WTC11 (cell line): ENCODE results near the gene KRT27. TPM values are rescaled to one million over a fixed set of nuclear protein-coding genes. Genes with fewer than 3 reads are reported as not detected.

Experiments
- ATAC-seq: fragments of 200-7000 bp; cut with Tn5 transposase; 2 replicates; pipeline ENCODE4 v1.10.0; 2021; ENCODE audit warnings: mild to moderate bottlenecking, moderate library complexity
- CTCF ChIA-PET: fragments of 300-600 bp; sonication (Branson Sonifier 250); formaldehyde crosslinking; loops from one replicate; lab custom pipeline; 2021; ENCODE audit warnings: antibody characterized with exemption; lab: Charles Lee
- POLR2A ChIA-PET: fragments of 350-600 bp; sonication (Branson Sonifier 250); formaldehyde crosslinking; loops from one replicate; lab custom pipeline; 2021; ENCODE audit warnings: antibody characterized with exemption; lab: Charles Lee
- DNase-seq: peaks from one replicate; pipeline ENCODE4 v3.0.0; 2021; ENCODE audit warnings: low spot score
- H3K27ac Mint-ChIP-seq: 2 replicates; pipeline ENCODE4 v1.8.0; 2021; ENCODE audit warnings: mixed read lengths
- H3K27me3 Mint-ChIP-seq: 2 replicates; pipeline ENCODE4 v1.8.0; 2021; ENCODE audit warnings: low read depth, mild to moderate bottlenecking, moderate library complexity, mixed read lengths
- H3K36me3 Mint-ChIP-seq: 2 replicates; pipeline ENCODE4 v1.8.0; 2021; ENCODE audit warnings: mixed read lengths
- H3K4me1 Mint-ChIP-seq: 2 replicates; pipeline ENCODE4 v1.8.0; 2022; ENCODE audit warnings: mixed read lengths
- H3K4me3 Mint-ChIP-seq: 2 replicates; pipeline ENCODE4 v1.8.0; 2021; ENCODE audit warnings: mild to moderate bottlenecking, moderate library complexity, mixed read lengths
- H3K9me3 Mint-ChIP-seq: 2 replicates; pipeline ENCODE4 v1.8.0; 2021; ENCODE audit warnings: mixed read lengths
- ATF1 ChIP-seq: sonication (generic); formaldehyde crosslinking; IDR thresholded peaks from 2 replicates; pipeline ENCODE4 v1.8.1; 2023; ENCODE audit warnings: mild to moderate bottlenecking, moderate library complexity, missing genetic modification reagents
- CBFB ChIP-seq: sonication (generic); formaldehyde crosslinking; IDR thresholded peaks from 2 replicates; pipeline ENCODE4 v1.8.1; 2022; ENCODE audit warnings: mild to moderate bottlenecking, low read depth, missing genetic modification reagents
- E2F5 ChIP-seq: sonication (generic); formaldehyde crosslinking; IDR thresholded peaks from 2 replicates; pipeline ENCODE4 v1.8.1; 2022; ENCODE audit warnings: mild to moderate bottlenecking, moderate library complexity, missing genetic modification reagents
- ERG ChIP-seq: fragments of 250-450 bp; sonication (Bioruptor Pico); IDR thresholded peaks from 2 replicates; pipeline ENCODE4 v1.8.0; 2021; ENCODE audit warnings: mild to moderate bottlenecking
- GRHL2 ChIP-seq: fragments of 250-450 bp; sonication (Bioruptor Pico); IDR thresholded peaks from 2 replicates; pipeline ENCODE4 v1.8.0; 2022; ENCODE audit warnings: mild to moderate bottlenecking, moderate library complexity; ENCODE audit not compliant: insufficient replicate concordance, severe bottlenecking
- HMGA2 ChIP-seq: fragments of 250-450 bp; sonication (Bioruptor Pico); IDR thresholded peaks from 2 replicates; pipeline ENCODE4 v1.4.0; 2021; ENCODE audit warnings: mild to moderate bottlenecking, moderate library complexity
- IRF2 ChIP-seq: sonication (generic); formaldehyde crosslinking; IDR thresholded peaks from 2 replicates; pipeline ENCODE4 v1.8.0; 2022; ENCODE audit warnings: low read depth, missing genetic modification reagents, borderline replicate concordance
- MYBL2 ChIP-seq: sonication (generic); formaldehyde crosslinking; IDR thresholded peaks from 2 replicates; pipeline ENCODE4 v1.8.1; 2023; ENCODE audit warnings: mild to moderate bottlenecking, moderate library complexity, missing genetic modification reagents
- RELA ChIP-seq: sonication (generic); formaldehyde crosslinking; IDR thresholded peaks from 2 replicates; pipeline ENCODE4 v1.8.1; 2022; ENCODE audit warnings: missing genetic modification reagents, mild to moderate bottlenecking, borderline replicate concordance
- RORB ChIP-seq: fragments of 250-450 bp; sonication (Bioruptor Pico); IDR thresholded peaks from 2 replicates; pipeline ENCODE4 v1.9.0; 2021; ENCODE audit warnings: mild to moderate bottlenecking
- TEAD1 ChIP-seq: sonication (generic); formaldehyde crosslinking; IDR thresholded peaks from 2 replicates; pipeline ENCODE4 v1.8.0; 2022; ENCODE audit warnings: mild to moderate bottlenecking, missing genetic modification reagents
- ZNF232 ChIP-seq: sonication (generic); formaldehyde crosslinking; IDR thresholded peaks from 2 replicates; pipeline ENCODE4 v1.8.0; 2022; ENCODE audit warnings: mild to moderate bottlenecking, missing genetic modification reagents
- ZNF317 ChIP-seq: sonication (generic); formaldehyde crosslinking; IDR thresholded peaks from 2 replicates; pipeline ENCODE4 v1.8.1; 2023; ENCODE audit warnings: low read depth, mild to moderate bottlenecking, moderate library complexity, missing genetic modification reagents, borderline replicate concordance
- ZNF671 ChIP-seq: fragments of 250-450 bp; sonication (Bioruptor Pico); IDR thresholded peaks from 2 replicates; pipeline ENCODE4 v1.8.0; 2021; ENCODE audit warnings: mild to moderate bottlenecking
- total RNA-seq: library from RNA; stranded (reverse); gene quantifications from 3 replicates; pipeline ENCODE4 v1.2.3, GENCODE V29; 2021
- TF ChIP-seq, protein P1 (sequence below): sonication (generic); formaldehyde crosslinking; IDR thresholded peaks from 2 replicates; pipeline ENCODE4 v1.8.0; 2022; ENCODE audit warnings: mild to moderate bottlenecking, missing genetic modification reagents
- TF ChIP-seq, protein P2 (sequence below): sonication (generic); formaldehyde crosslinking; IDR thresholded peaks from 2 replicates; pipeline ENCODE4 v1.8.1; 2022; ENCODE audit warnings: mild to moderate bottlenecking, missing genetic modification reagents, moderate library complexity, borderline replicate concordance
- TF ChIP-seq, protein P3 (sequence below): sonication (generic); formaldehyde crosslinking; IDR thresholded peaks from 2 replicates; pipeline ENCODE4 v1.8.1; 2023; ENCODE audit warnings: mild to moderate bottlenecking, missing genetic modification reagents, moderate library complexity
- TF ChIP-seq, protein P4 (sequence below): sonication (generic); formaldehyde crosslinking; conservative IDR thresholded peaks from 2 replicates; pipeline ENCODE4 v1.8.1; 2022; ENCODE audit warnings: mild to moderate bottlenecking, missing genetic modification reagents

Gene KRT27
- total RNA-seq, 1 experiment from 2014 or later = not detected

DNA sequence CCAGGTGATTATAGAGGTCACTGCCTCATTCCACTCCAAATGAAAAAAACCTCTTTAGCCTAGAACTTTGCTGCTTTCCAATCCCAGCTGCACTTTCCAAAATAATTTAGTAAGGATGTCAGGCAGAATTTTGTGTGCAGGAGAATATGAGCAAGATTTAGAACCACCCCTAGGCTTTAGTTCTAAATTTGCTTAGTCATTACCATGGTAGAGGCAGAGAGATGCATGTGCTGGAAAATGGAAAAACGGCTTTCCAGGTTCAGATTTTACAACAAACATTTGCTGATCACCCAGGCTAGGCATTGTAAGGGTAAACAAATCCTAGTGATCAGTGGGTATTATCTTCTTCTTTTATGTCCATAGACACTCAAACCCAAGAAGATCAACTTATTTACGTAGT, 16.7 kb downstream of the KRT27 start:
- CTCF ChIA-PET = no interaction called here
- H3K9me3 Mint-ChIP-seq = peaks cover 44% of the 10 kb centered on the region
- peaks cover 9% of the 10 kb centered on the region; the same call in 1 of the 2 replicates for H3K36me3 Mint-ChIP-seq
- ATAC-seq = no peak
- H3K4me3 Mint-ChIP-seq = no peak overlapping the region
- no peak overlapping the region for H3K27ac Mint-ChIP-seq
- TF ChIP-seq E2F5 (CRISPR knock-in tag) (no peak), ZNF232 (no peak), RELA (CRISPR knock-in tag) (no peak), TEAD1 (CRISPR knock-in tag) (no peak), IRF2 (no peak), ERG (CRISPR knock-in tag) (no peak), GRHL2 (CRISPR knock-in tag) (no peak), CBFB (no peak)
- TF ChIP-seq, protein P1, sequence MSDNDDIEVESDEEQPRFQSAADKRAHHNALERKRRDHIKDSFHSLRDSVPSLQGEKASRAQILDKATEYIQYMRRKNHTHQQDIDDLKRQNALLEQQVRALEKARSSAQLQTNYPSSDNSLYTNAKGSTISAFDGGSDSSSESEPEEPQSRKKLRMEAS (CRISPR knock-in tag) = no peak
- TF ChIP-seq, protein P2, sequence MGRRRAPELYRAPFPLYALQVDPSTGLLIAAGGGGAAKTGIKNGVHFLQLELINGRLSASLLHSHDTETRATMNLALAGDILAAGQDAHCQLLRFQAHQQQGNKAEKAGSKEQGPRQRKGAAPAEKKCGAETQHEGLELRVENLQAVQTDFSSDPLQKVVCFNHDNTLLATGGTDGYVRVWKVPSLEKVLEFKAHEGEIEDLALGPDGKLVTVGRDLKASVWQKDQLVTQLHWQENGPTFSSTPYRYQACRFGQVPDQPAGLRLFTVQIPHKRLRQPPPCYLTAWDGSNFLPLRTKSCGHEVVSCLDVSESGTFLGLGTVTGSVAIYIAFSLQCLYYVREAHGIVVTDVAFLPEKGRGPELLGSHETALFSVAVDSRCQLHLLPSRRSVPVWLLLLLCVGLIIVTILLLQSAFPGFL (CRISPR knock-in tag) = no peak
- no peaks in the 10 kb centered on the region for H3K4me1 Mint-ChIP-seq
- peaks cover 5% of the 10 kb centered on the region; the same call in 1 of the 2 replicates for H3K27me3 Mint-ChIP-seq
- DNase-seq = no peak
- POLR2A ChIA-PET = no interaction called here

GRCh38 chr17:40763752-40764151, 18.6 kb downstream of the KRT27 start:
- Mint-ChIP-seq H3K9me3 (peaks cover 63% of the 10 kb centered on the region), H3K4me3 (no peak overlapping the region), H3K4me1 (no peaks in the 10 kb centered on the region), H3K36me3 (peaks cover 14% of the 10 kb centered on the region; the same call in 1 of the 2 replicates)
- no peak for ATAC-seq
- no peak for DNase-seq
- TF ChIP-seq ZNF317 (CRISPR knock-in tag) = peak; percentile 94
- no peak for TF ChIP-seq RORB (CRISPR knock-in tag)
- TF ChIP-seq, all 79 proteins: peak for 1
- CTCF ChIA-PET = interaction anchor here (1.0 kb wide), 1 partner anchor 144 kb away, joined by 5 read pairs; no protein-coding TSS in a partner anchor
- POLR2A ChIA-PET = no interaction called here
- no peak overlapping the region for H3K27ac Mint-ChIP-seq
- H3K27me3 Mint-ChIP-seq = peaks cover 3% of the 10 kb centered on the region; the same call in 1 of the 2 replicates

GRCh38 chr17:40760105-40761016, 22.0 kb downstream of the KRT27 start:
- DNase-seq (no peak), ATAC-seq (no peak)
- H3K9me3 Mint-ChIP-seq = peaks cover 80% of the 10 kb centered on the region
- peaks cover 3% of the 10 kb centered on the region for H3K27me3 Mint-ChIP-seq
- no peak overlapping the region for H3K4me3 Mint-ChIP-seq
- H3K4me1 Mint-ChIP-seq = no peaks in the 10 kb centered on the region
- TF ChIP-seq MYBL2 (CRISPR knock-in tag) = no peak
- TF ChIP-seq ZNF671 (CRISPR knock-in tag) = no peak
- TF ChIP-seq, protein P3, sequence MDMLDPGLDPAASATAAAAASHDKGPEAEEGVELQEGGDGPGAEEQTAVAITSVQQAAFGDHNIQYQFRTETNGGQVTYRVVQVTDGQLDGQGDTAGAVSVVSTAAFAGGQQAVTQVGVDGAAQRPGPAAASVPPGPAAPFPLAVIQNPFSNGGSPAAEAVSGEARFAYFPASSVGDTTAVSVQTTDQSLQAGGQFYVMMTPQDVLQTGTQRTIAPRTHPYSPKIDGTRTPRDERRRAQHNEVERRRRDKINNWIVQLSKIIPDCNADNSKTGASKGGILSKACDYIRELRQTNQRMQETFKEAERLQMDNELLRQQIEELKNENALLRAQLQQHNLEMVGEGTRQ = no peak
- TF ChIP-seq, protein P2 (CRISPR knock-in tag) = no peak
- TF ChIP-seq TEAD1 (CRISPR knock-in tag) = no peak
- TF ChIP-seq, protein P4, sequence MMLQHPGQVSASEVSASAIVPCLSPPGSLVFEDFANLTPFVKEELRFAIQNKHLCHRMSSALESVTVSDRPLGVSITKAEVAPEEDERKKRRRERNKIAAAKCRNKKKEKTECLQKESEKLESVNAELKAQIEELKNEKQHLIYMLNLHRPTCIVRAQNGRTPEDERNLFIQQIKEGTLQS (CRISPR knock-in tag) = no peak
- TF ChIP-seq ATF1 (CRISPR knock-in tag) = no peak
- no peak for TF ChIP-seq CBFB
- no peak for TF ChIP-seq HMGA2 (CRISPR knock-in tag)
- no peak for TF ChIP-seq ERG (CRISPR knock-in tag)
- CTCF ChIA-PET = no interaction called here
- POLR2A ChIA-PET = no interaction called here
- H3K27ac Mint-ChIP-seq = no peak overlapping the region
- H3K36me3 Mint-ChIP-seq = peaks cover 14% of the 10 kb centered on the region; the same call in 1 of the 2 replicates
